Left ventricle myocardium superior (tissue), 1 donor: ENCODE data around the gene MLLT3. TPM values are rescaled to one million over a fixed set of nuclear protein-coding genes. Genes with fewer than 3 reads are reported as not detected.

Experiments
- ATAC-seq: fragments of 200-7000 bp; cut with Tn5 transposase; one replicate; pipeline ENCODE4 v1.9.1; 2020; ENCODE audit warnings: mild to moderate bottlenecking, moderate library complexity
- DNase-seq: peaks from one replicate; pipeline ENCODE4 v3.0.0-alpha.2; 2020
- intact Hi-C: fragments of 100-400 bp; cut with micrococcal nuclease; formaldehyde crosslinking; loops from one replicate; pipeline ENCODE4 v1.11.0; 2022
- total RNA-seq: library from RNA; stranded (reverse); fragmentation: NEBNext Ultra II Directional; extraction: Animal tissue kit (Norgen Biotek cat#: 25700); gene quantifications from one replicate; pipeline ENCODE4 v1.2.1, GENCODE V29; 2021
- donor health status: DM: no; HTN: yes; CAD: no; lungs with severe emphysema.

Gene MLLT3
- total RNA-seq, 1 donor from 2014 or later = 15.4 TPM

GRCh38 chr9:20464242-20464641 lies 158.1 kb downstream of the MLLT3 start:
- DNase-seq = no peak
- intact Hi-C loops = loop anchor here (10.0 kb wide), 1 partner anchor 51 kb away; no protein-coding TSS in a partner anchor
- no peak for ATAC-seq

- DNase-seq (no peak), ATAC-seq (no peak)
- intact Hi-C loops = loop anchor here (10.0 kb wide), 1 partner anchor 51 kb away; no protein-coding TSS in a partner anchor
Observed at GRCh38 chr9:20463823-20464222, 158.5 kb downstream of the MLLT3 start.

- ATAC-seq (no peak), DNase-seq (no peak)
- intact Hi-C loops = loop anchor here (10.0 kb wide), 1 partner anchor 52 kb away; no protein-coding TSS in a partner anchor
Observed at GRCh38 chr9:20462410-20462809, 159.9 kb downstream of the MLLT3 start.

GRCh38 chr9:20447291-20447690 lies 175.0 kb downstream of the MLLT3 start:
- intact Hi-C loops = no loop called here
- DNase-seq (no peak), ATAC-seq (no peak)

- intact Hi-C loops = no loop called here
- ATAC-seq (no peak), DNase-seq (no peak)
Observed at GRCh38 chr9:20446248-20446647, 176.1 kb downstream of the MLLT3 start.

- intact Hi-C loops = no loop called here
Observed at GRCh38 chr9:20442461-20443319, 179.6 kb downstream of the MLLT3 start.

GRCh38 chr9:20441711-20442423 lies 180.4 kb downstream of the MLLT3 start:
- no peak for DNase-seq
- intact Hi-C loops = no loop called here

More at GRCh38 chr9:20442461-20443319, 179.6 kb downstream of the MLLT3 start:
- ATAC-seq = peak; percentile 46
- DNase-seq = no peak

GRCh38 chr9:20441166-20441565 lies 181.1 kb downstream of the MLLT3 start:
- ATAC-seq = no peak
- intact Hi-C loops = no loop called here
- no peak for DNase-seq

More at GRCh38 chr9:20441711-20442423, 180.4 kb downstream of the MLLT3 start:
- ATAC-seq = no peak

- peak; percentile 32 for ATAC-seq
- DNase-seq = no peak
- intact Hi-C loops = no loop called here
Observed at GRCh38 chr9:20437476-20437875, 184.8 kb downstream of the MLLT3 start.

GRCh38 chr9:20436476-20437195 lies 185.7 kb downstream of the MLLT3 start:
- DNase-seq = no peak
- intact Hi-C loops = no loop called here

GRCh38 chr9:20428976-20429375 lies 193.3 kb downstream of the MLLT3 start:
- intact Hi-C loops = no loop called here
- ATAC-seq = no peak
- DNase-seq = no peak

More at GRCh38 chr9:20436476-20437195, 185.7 kb downstream of the MLLT3 start:
- no peak for ATAC-seq

GRCh38 chr9:20427359-20427758 lies 194.9 kb downstream of the MLLT3 start:
- intact Hi-C loops = no loop called here
- DNase-seq (no peak), ATAC-seq (no peak)

GRCh38 chr9:20426019-20426418 lies 196.3 kb downstream of the MLLT3 start:
- ATAC-seq (no peak), DNase-seq (no peak)
- intact Hi-C loops = no loop called here

- no peak for DNase-seq
- intact Hi-C loops = no loop called here
- no peak for ATAC-seq
Observed at GRCh38 chr9:20419533-20419932, 202.8 kb downstream of the MLLT3 start.

GRCh38 chr9:20418485-20418884 lies 203.8 kb downstream of the MLLT3 start:
- DNase-seq = no peak

GRCh38 chr9:20417373-20418080 lies 204.8 kb downstream of the MLLT3 start:
- no peak for ATAC-seq
- intact Hi-C loops = no loop called here
- DNase-seq = no peak

More at GRCh38 chr9:20418485-20418884, 203.8 kb downstream of the MLLT3 start:
- intact Hi-C loops = no loop called here
- ATAC-seq = no peak

- DNase-seq = no peak
- intact Hi-C loops = no loop called here
- no peak for ATAC-seq
Observed at GRCh38 chr9:20414150-20414549, 208.1 kb downstream of the MLLT3 start.

- intact Hi-C loops = no loop called here
- ATAC-seq (no peak), DNase-seq (no peak)
Observed at GRCh38 chr9:20409321-20410092, 212.8 kb downstream of the MLLT3 start.
